Measurements from ENCODE around the gene THSD4.

DNA sequence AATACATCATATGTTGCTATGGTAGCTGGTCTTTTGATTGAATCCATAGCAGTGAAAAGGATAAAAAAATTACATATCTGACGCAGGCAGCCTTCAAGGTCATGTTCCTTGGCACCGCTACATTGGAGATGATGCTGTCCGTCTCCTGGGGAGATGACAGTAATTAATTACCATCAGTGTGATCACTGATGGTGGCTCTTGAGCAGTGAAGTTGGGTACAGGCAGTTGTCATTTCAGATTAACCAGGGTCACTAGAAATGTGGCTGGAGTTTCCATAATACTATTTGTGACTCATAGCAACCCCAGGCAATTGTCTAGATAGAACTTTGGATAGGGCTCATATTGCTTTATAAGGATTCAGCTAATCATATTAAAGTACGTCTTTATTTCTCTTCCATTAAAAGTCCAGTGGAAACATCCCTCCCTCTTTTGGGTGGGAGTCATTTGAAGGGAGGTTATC is 136.3 kb downstream of the THSD4 start:
- TF ChIP-seq POLR2A (IDR thresholded peaks at IDR 0.05) = no peak
- TF ChIP-seq, protein P1, sequence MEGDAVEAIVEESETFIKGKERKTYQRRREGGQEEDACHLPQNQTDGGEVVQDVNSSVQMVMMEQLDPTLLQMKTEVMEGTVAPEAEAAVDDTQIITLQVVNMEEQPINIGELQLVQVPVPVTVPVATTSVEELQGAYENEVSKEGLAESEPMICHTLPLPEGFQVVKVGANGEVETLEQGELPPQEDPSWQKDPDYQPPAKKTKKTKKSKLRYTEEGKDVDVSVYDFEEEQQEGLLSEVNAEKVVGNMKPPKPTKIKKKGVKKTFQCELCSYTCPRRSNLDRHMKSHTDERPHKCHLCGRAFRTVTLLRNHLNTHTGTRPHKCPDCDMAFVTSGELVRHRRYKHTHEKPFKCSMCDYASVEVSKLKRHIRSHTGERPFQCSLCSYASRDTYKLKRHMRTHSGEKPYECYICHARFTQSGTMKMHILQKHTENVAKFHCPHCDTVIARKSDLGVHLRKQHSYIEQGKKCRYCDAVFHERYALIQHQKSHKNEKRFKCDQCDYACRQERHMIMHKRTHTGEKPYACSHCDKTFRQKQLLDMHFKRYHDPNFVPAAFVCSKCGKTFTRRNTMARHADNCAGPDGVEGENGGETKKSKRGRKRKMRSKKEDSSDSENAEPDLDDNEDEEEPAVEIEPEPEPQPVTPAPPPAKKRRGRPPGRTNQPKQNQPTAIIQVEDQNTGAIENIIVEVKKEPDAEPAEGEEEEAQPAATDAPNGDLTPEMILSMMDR (IDR thresholded peaks at IDR 0.05) = no peak

Measured in suprapubic skin (tissue), 3 donors.